ENCODE data around the gene ABLIM2.

ABLIM2 gene

GRCh38 chr4:8067945-8068896, 90.4 kb downstream of the ABLIM2 start:
- intact Hi-C loops (cut with DNase I): no loop called here
- DNase-seq: no peak

GRCh38 chr4:8067274-8067936, 91.2 kb downstream of the ABLIM2 start:
- DNase-seq: peak in 1 of 42 donors; percentile 43
- intact Hi-C loops (cut with DNase I): no loop called here

GRCh38 chr4:8066336-8066931, 92.2 kb downstream of the ABLIM2 start:
- intact Hi-C loops (cut with DNase I): no loop called here
- peak in 18 of 42 donors; percentile 38 to 81 (median 61) for DNase-seq

GRCh38 chr4:8063974-8064563, 94.5 kb downstream of the ABLIM2 start:
- DNase-seq: no peak
- intact Hi-C loops (cut with DNase I): no loop called here

- intact Hi-C loops (cut with DNase I): no loop called here
- peak in 13 of 42 donors; percentile 46 to 79 (median 62) for DNase-seq
These were observed 97.0 kb downstream of the ABLIM2 start for GRCh38 chr4:8061573-8061972.

- intact Hi-C loops (cut with DNase I): no loop called here
- DNase-seq: no peak
These were observed 97.5 kb downstream of the ABLIM2 start for GRCh38 chr4:8061145-8061544.

GRCh38 chr4:8060632-8061031, 98.0 kb downstream of the ABLIM2 start:
- intact Hi-C loops (cut with DNase I): no loop called here
- no peak for DNase-seq

GRCh38 chr4:8058031-8058479, 100.6 kb downstream of the ABLIM2 start:
- intact Hi-C loops (cut with DNase I): no loop called here
- DNase-seq: peak in 5 of 42 donors; percentile 34 to 60 (median 49)

GRCh38 chr4:8055206-8055605, 103.4 kb downstream of the ABLIM2 start:
- intact Hi-C loops (cut with DNase I): no loop called here
- no peak for DNase-seq

GRCh38 chr4:8053688-8054449, 104.7 kb downstream of the ABLIM2 start:
- no peak for DNase-seq
- intact Hi-C loops (cut with DNase I): no loop called here

GRCh38 chr4:8052160-8052691, 106.4 kb downstream of the ABLIM2 start:
- intact Hi-C loops (cut with DNase I): no loop called here

GRCh38 chr4:8051644-8052043, 107.0 kb downstream of the ABLIM2 start:
- intact Hi-C loops (cut with DNase I): no loop called here
- DNase-seq: no peak

More at GRCh38 chr4:8052160-8052691, 106.4 kb downstream of the ABLIM2 start:
- DNase-seq: no peak

- intact Hi-C loops (cut with DNase I): no loop called here
- peak in 35 of 42 donors; percentile 31 to 77 (median 60) for DNase-seq
These were observed 107.9 kb downstream of the ABLIM2 start for GRCh38 chr4:8050555-8051206.

GRCh38 chr4:8050180-8050554, 108.4 kb downstream of the ABLIM2 start:
- intact Hi-C loops (cut with DNase I): no loop called here
- DNase-seq: no peak

- intact Hi-C loops (cut with DNase I): no loop called here
- DNase-seq: no peak
These were observed 109.5 kb downstream of the ABLIM2 start for GRCh38 chr4:8048856-8049676.

- intact Hi-C loops (cut with DNase I): no loop called here
- DNase-seq: peak in 7 of 42 donors; percentile 40 to 76 (median 56)
These were observed 110.6 kb downstream of the ABLIM2 start for GRCh38 chr4:8047837-8048678.
